Uterus (tissue), 4 donors: ENCODE results near the gene LBR. TPM values are rescaled to one million over a fixed set of nuclear protein-coding genes. Genes with fewer than 3 reads are reported as not detected.

ENCODE experiments used
- DNase-seq, 2 donors: peaks; one replicate each; pipeline ENCODE4 v3.0.0-alpha.2; 2019 to 2020
- H3K27ac ChIP-seq, 2 donors: fragments of 200-600 bp; sonication (generic); 1 replicate in 1 of 2; 2 replicates in 1 of 2; pipeline ENCODE4 v1.5.1; 2016 to 2018
- H3K27me3 ChIP-seq, 2 donors: fragments of 200-600 bp; sonication (generic); one replicate each; pipeline ENCODE4 v1.5.1; 2018 to 2019; ENCODE audit warnings: control low read depth in 1 of 2
- H3K36me3 ChIP-seq, 2 donors: fragments of 200-600 bp; sonication (generic); one replicate each; pipeline ENCODE4 v1.5.1; 2019; ENCODE audit warnings: control low read depth in 1 of 2
- H3K4me1 ChIP-seq, 2 donors: fragments of 200-600 bp; sonication (generic); one replicate each; pipeline ENCODE4 v1.5.1; 2018 to 2019; ENCODE audit warnings: control low read depth in 1 of 2
- H3K4me3 ChIP-seq, 2 donors: fragments of 200-600 bp; sonication (generic); 1 replicate in 1 of 2; 2 replicates in 1 of 2; pipeline ENCODE4 v1.5.1; 2018 to 2019; ENCODE audit warnings: mild to moderate bottlenecking in 1 of 2
- H3K9me3 ChIP-seq, 2 donors: fragments of 200-600 bp; sonication (generic); one replicate each; pipeline ENCODE4 v1.5.1; 2019; ENCODE audit warnings: control low read depth in 1 of 2
- CTCF ChIP-seq, 4 experiments: fragments of 200-600 bp in 2 of 4; fragments of 450-650 bp in 2 of 4; sonication (generic) in 2 of 4; IDR thresholded peaks; one replicate each; pipeline ENCODE4 v1.5.1; 2016 to 2019; ENCODE audit warnings: antibody characterized with exemption in 4 of 4, mild to moderate bottlenecking in 2 of 4, moderate library complexity in 1 of 4
- POLR2A ChIP-seq, 2 donors: fragments of 450-650 bp; IDR thresholded peaks; one replicate each; pipeline ENCODE4 v1.6.1; 2016; ENCODE audit warnings: antibody characterized with exemption in 2 of 2, mild to moderate bottlenecking in 1 of 2, moderate library complexity in 1 of 2
- intact Hi-C: fragments of 100-400 bp; cut with DNase I; formaldehyde crosslinking; loops from one replicate; pipeline ENCODE4 v1.15.1; 2023; ENCODE audit warnings: low total_unique reads
- total RNA-seq, 4 donors: library from RNA; depleted of rRNA in 3 of 4; stranded (reverse); fragments of >200 nt in 3 of 4; gene quantifications; one replicate each; pipeline versions ENCODE4 v1.1.0 to v1.2.4, GENCODE V29; 2014 to 2023
- donor health status: DM: yes; HTN: yes; CAD: no.

Gene LBR
- total RNA-seq, 4 donors from 2014 or later: 55.1 to 178 (median 92.6) TPM

GRCh38 chr1:225462714-225463574, 35.1 kb upstream of the LBR start:
- intact Hi-C loops: no loop called here
- peak in 1 of 2 donors; percentile 60 for DNase-seq
- no peaks in the 10 kb centered on the region for H3K36me3 ChIP-seq
- TF ChIP-seq POLR2A (IDR thresholded peaks at IDR 0.05): no peak
- TF ChIP-seq CTCF (IDR thresholded peaks at IDR 0.05): no peak
- no peaks in the 10 kb centered on the region for H3K9me3 ChIP-seq
- H3K27me3 ChIP-seq: no peaks in the 10 kb centered on the region
- peaks cover 7 to 8% of the 10 kb centered on the region in 2 donors for H3K4me1 ChIP-seq
- H3K27ac ChIP-seq: peak overlapping the region; percentile 37 to 58
- H3K4me3 ChIP-seq: no peak overlapping the region

- Histone ChIP-seq H3K4me3 (no peak overlapping the region), H3K36me3 (no peaks in the 10 kb centered on the region), H3K9me3 (no peaks in the 10 kb centered on the region), H3K27me3 (no peaks in the 10 kb centered on the region), H3K27ac (peak overlapping the region; percentile 58 to 66), H3K4me1 (peaks cover 7 to 8% of the 10 kb centered on the region in 2 donors)
- TF ChIP-seq POLR2A (IDR thresholded peaks at IDR 0.05) (no peak), CTCF (IDR thresholded peaks at IDR 0.05) (no peak)
- no peak for DNase-seq
- intact Hi-C loops: no loop called here
Measured at GRCh38 chr1:225462429-225462713, 34.5 kb upstream of the LBR start.

GRCh38 chr1:225461533-225462428, 33.9 kb upstream of the LBR start:
- intact Hi-C loops: no loop called here
- H3K9me3 ChIP-seq: no peaks in the 10 kb centered on the region
- no peaks in the 10 kb centered on the region for H3K36me3 ChIP-seq
- TF ChIP-seq POLR2A (IDR thresholded peaks at IDR 0.05) (no peak), CTCF (IDR thresholded peaks at IDR 0.05) (no peak)
- peak in 1 of 2 donors; percentile 63 for DNase-seq
- peaks cover 7 to 8% of the 10 kb centered on the region in 2 donors for H3K4me1 ChIP-seq
- no peak overlapping the region for H3K4me3 ChIP-seq
- peak overlapping the region; percentile 58 to 66 for H3K27ac ChIP-seq
- H3K27me3 ChIP-seq: no peaks in the 10 kb centered on the region

- Histone ChIP-seq H3K36me3 (no peaks in the 10 kb centered on the region), H3K4me1 (peaks cover 7 to 8% of the 10 kb centered on the region in 2 donors), H3K27ac (peak overlapping the region; percentile 58 to 66), H3K27me3 (no peaks in the 10 kb centered on the region), H3K4me3 (no peak overlapping the region), H3K9me3 (no peaks in the 10 kb centered on the region)
- TF ChIP-seq CTCF (IDR thresholded peaks at IDR 0.05) (no peak), POLR2A (IDR thresholded peaks at IDR 0.05) (no peak)
- intact Hi-C loops: no loop called here
- DNase-seq: no peak
Measured at GRCh38 chr1:225460737-225461532, 33.1 kb upstream of the LBR start.
